ENCODE measurements around the gene GINM1. TPM values are rescaled to one million over a fixed set of nuclear protein-coding genes. Genes with fewer than 3 reads are reported as not detected.

Gene GINM1
- total and polyA plus RNA-seq, 9 of the 15 experiments (the other 6 are each of a cell fraction or from before 2014, with no cell fraction given): 5.0 to 19.3 (median 14.2) TPM

DNA sequence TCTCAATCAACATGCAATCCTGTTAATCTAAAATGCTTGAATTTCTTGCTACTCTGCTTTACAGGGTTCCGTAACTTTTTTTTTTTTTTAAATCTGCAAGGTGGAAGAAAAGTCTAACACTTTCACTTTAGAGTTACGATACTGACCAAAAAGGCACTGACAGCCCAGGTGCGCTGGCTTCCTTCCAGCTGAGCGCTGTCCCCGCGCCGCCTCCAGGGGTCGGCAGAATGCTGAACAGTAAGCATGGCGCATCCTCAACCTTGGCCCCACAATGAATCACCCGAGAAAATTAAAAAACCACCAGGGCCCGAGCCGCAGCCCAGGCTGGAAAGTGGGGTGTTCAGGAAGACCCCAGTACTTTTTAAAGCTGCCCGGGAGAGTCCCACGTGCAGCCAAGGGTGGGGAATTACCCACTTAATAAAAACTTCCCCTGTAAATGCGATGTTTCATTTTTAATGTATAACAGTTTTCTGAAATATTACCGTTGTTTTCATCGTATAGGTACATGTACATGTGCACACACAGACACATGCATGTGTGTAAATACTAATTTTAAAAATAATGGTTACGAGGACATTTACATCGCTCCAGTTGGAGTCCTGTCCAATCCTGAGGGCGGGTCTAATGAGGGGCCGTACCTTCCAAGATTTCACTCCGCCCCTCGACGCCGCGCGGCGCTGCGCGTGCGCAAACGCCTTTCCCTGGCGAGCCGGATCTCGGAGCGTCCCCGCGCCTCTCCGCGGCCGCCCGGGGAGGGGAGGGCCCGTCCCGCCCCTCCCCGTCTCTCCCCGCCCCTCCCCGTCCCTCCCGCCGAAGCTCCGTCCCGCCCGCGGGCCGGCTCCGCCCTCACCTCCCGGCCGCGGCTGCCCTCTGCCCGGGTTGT lies at the start of gene GINM1 (continued):
- TF ChIP-seq, protein P1, sequence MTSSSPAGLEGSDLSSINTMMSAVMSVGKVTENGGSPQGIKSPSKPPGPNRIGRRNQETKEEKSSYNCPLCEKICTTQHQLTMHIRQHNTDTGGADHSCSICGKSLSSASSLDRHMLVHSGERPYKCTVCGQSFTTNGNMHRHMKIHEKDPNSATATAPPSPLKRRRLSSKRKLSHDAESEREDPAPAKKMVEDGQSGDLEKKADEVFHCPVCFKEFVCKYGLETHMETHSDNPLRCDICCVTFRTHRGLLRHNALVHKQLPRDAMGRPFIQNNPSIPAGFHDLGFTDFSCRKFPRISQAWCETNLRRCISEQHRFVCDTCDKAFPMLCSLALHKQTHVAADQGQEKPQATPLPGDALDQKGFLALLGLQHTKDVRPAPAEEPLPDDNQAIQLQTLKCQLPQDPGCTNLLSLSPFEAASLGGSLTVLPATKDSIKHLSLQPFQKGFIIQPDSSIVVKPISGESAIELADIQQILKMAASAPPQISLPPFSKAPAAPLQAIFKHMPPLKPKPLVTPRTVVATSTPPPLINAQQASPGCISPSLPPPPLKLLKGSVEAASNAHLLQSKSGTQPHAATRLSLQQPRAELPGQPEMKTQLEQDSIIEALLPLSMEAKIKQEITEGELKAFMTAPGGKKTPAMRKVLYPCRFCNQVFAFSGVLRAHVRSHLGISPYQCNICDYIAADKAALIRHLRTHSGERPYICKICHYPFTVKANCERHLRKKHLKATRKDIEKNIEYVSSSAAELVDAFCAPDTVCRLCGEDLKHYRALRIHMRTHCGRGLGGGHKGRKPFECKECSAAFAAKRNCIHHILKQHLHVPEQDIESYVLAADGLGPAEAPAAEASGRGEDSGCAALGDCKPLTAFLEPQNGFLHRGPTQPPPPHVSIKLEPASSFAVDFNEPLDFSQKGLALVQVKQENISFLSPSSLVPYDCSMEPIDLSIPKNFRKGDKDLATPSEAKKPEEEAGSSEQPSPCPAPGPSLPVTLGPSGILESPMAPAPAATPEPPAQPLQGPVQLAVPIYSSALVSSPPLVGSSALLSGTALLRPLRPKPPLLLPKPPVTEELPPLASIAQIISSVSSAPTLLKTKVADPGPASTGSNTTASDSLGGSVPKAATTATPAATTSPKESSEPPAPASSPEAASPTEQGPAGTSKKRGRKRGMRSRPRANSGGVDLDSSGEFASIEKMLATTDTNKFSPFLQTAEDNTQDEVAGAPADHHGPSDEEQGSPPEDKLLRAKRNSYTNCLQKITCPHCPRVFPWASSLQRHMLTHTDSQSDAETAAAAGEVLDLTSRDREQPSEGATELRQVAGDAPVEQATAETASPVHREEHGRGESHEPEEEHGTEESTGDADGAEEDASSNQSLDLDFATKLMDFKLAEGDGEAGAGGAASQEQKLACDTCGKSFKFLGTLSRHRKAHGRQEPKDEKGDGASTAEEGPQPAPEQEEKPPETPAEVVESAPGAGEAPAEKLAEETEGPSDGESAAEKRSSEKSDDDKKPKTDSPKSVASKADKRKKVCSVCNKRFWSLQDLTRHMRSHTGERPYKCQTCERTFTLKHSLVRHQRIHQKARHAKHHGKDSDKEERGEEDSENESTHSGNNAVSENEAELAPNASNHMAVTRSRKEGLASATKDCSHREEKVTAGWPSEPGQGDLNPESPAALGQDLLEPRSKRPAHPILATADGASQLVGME (CRISPR knock-in tag; IDR thresholded peaks at IDR 0.05): no peak
- TF ChIP-seq ZNF586 (CRISPR knock-in tag; conservative IDR thresholded peaks at IDR 0.05) (no peak), BRCA1 (IDR thresholded peaks at IDR 0.05) (no peak), BRCA1 (CRISPR knock-in tag; IDR thresholded peaks at IDR 0.05) (no peak), FOXP1 (CRISPR knock-in tag; IDR thresholded peaks at IDR 0.05) (no peak), ZNF253 (CRISPR knock-in tag; conservative IDR thresholded peaks at IDR 0.05) (no peak), HOXB6 (CRISPR knock-in tag; IDR thresholded peaks at IDR 0.05; ENCODE audit: borderline replicate concordance) (no peak), MTF1 (CRISPR knock-in tag; IDR thresholded peaks at IDR 0.05; ENCODE audit: borderline replicate concordance) (no peak), GTF2A2 (tag; IDR thresholded peaks at IDR 0.05) (no peak), XRCC5 (IDR thresholded peaks at IDR 0.05; ENCODE audit: low read depth, low read length) (peak; percentile 83), TGIF2 (CRISPR knock-in tag; IDR thresholded peaks at IDR 0.05) (no peak), CREB1 (IDR thresholded peaks at IDR 0.05) (peak; percentile 49; the same call in 1 of the 2 replicates), CREB1 (CRISPR knock-in tag; IDR thresholded peaks at IDR 0.05) (no peak), GATAD2A (IDR thresholded peaks at IDR 0.05) (0 out of 2 replicates have a peak, but pooled peaks have one; percentile 45), SAFB2 (IDR thresholded peaks at IDR 0.05; ENCODE audit: borderline replicate concordance, low read depth, low read length, severe bottlenecking) (no peak), ZKSCAN8 (CRISPR knock-in tag; IDR thresholded peaks at IDR 0.05) (no peak), KDM4B (IDR thresholded peaks at IDR 0.05; ENCODE audit: borderline replicate concordance in 2 of 2, low read depth in 1 of 2) (no peak), GATA2 (CRISPR knock-in tag; IDR thresholded peaks at IDR 0.05) (no peak), NR2F6 (CRISPR knock-in tag; IDR thresholded peaks at IDR 0.05) (no peak), CBX5 (IDR thresholded peaks at IDR 0.05; ENCODE audit: borderline replicate concordance, low read depth) (no peak), SMARCA5 (IDR thresholded peaks at IDR 0.05) (no peak), KDM2B (CRISPR knock-in tag; IDR thresholded peaks at IDR 0.05) (no peak)
- TF ChIP-seq, protein P2, sequence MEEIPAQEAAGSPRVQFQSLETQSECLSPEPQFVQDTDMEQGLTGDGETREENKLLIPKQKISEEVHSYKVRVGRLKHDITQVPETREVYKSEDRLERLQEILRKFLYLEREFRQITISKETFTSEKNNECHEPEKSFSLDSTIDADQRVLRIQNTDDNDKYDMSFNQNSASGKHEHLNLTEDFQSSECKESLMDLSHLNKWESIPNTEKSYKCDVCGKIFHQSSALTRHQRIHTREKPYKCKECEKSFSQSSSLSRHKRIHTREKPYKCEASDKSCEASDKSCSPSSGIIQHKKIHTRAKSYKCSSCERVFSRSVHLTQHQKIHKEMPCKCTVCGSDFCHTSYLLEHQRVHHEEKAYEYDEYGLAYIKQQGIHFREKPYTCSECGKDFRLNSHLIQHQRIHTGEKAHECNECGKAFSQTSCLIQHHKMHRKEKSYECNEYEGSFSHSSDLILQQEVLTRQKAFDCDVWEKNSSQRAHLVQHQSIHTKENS (CRISPR knock-in tag; IDR thresholded peaks at IDR 0.05): no peak

All from K562 (cell line).